Esophagus muscularis mucosa (tissue), 4 donors: ENCODE data around the gene CCR8. TPM values are rescaled to one million over a fixed set of nuclear protein-coding genes. Genes with fewer than 3 reads are reported as not detected.

ENCODE experiments used
- DNase-seq: peaks from one replicate; pipeline ENCODE4 v3.0.0-alpha.2; 2017; ENCODE audit errors: extremely low spot score
- H3K27ac ChIP-seq, 4 donors: fragments of 200-600 bp; sonication (generic); replicated peaks in 1 of 4; 1 replicate in 3 of 4; 2 replicates in 1 of 4; pipeline ENCODE4 v1.5.1; 2016 to 2019; ENCODE audit warnings: mild to moderate bottlenecking in 1 of 4
- H3K27me3 ChIP-seq, 4 donors: fragments of 200-600 bp; sonication (generic); one replicate each; pipeline versions ENCODE4 v1.5.1 to v1.6.0; 2016 to 2019
- H3K36me3 ChIP-seq, 4 donors: fragments of 200-600 bp; sonication (generic); one replicate each; pipeline ENCODE4 v1.5.1; 2016 to 2019
- H3K4me1 ChIP-seq, 4 donors: fragments of 200-600 bp; sonication (generic); one replicate each; pipeline ENCODE4 v1.5.1; 2016 to 2019
- H3K4me3 ChIP-seq, 4 donors: fragments of 200-600 bp; sonication (generic); 1 replicate in 2 of 4; 2 replicates in 2 of 4; pipeline ENCODE4 v1.5.1; 2016 to 2019; ENCODE audit warnings: mild to moderate bottlenecking in 4 of 4, moderate library complexity in 1 of 4
- H3K9me3 ChIP-seq, 4 donors: fragments of 200-600 bp; sonication (generic); 1 replicate in 3 of 4; 2 replicates in 1 of 4; pipeline ENCODE4 v1.5.1; 2016 to 2019
- CTCF ChIP-seq, 3 experiments: fragments of 200-600 bp in 2 of 3; fragments of 450-650 bp in 1 of 3; sonication (generic) in 2 of 3; IDR thresholded peaks; one replicate each; pipeline ENCODE4 v1.5.1; 2017 to 2019; ENCODE audit warnings: antibody characterized with exemption in 3 of 3, mild to moderate bottlenecking in 2 of 3, moderate library complexity in 1 of 3
- EP300 ChIP-seq: sonication (generic); formaldehyde crosslinking; IDR thresholded peaks from one replicate; pipeline ENCODE4 v1.6.1; 2017; ENCODE audit warnings: antibody characterized with exemption
- POLR2A ChIP-seq: fragments of 450-650 bp; IDR thresholded peaks from one replicate; pipeline ENCODE4 v1.6.1; 2017; ENCODE audit warnings: antibody characterized with exemption, moderate library complexity, mild to moderate bottlenecking, low read depth
- POLR2AphosphoS5 ChIP-seq, 2 donors: sonication (generic); formaldehyde crosslinking; IDR thresholded peaks; one replicate each; pipeline ENCODE4 v1.6.1; 2017; ENCODE audit warnings: antibody characterized with exemption in 2 of 2
- WGBS: methylation state at CpG from one replicate; pipeline ENCODE4 v1.1.5; 2018; 5-methylcytosine and 5-hydroxymethylcytosine counted together
- intact Hi-C: fragments of 100-400 bp; cut with DNase I; formaldehyde crosslinking; loops from one replicate; pipeline ENCODE4 v1.15.1; 2023
- total RNA-seq, 4 donors: library from RNA; depleted of rRNA; stranded (reverse); fragments of >200 nt; gene quantifications; one replicate each; pipeline versions ENCODE4 v1.1.0 to v1.2.1, GENCODE V29; 2016

The CCR8 gene
- total RNA-seq, 4 donors from 2014 or later = not detected

- no peak for DNase-seq
These were observed 1.3 kb downstream of the CCR8 start for GRCh38 chr3:39330824-39331223.

GRCh38 chr3:39332525-39332924 is 3.0 kb downstream of the CCR8 start:
- 85% methylated on average over 4 of the region's 4 CpGs for WGBS
- intact Hi-C loops = no loop called here
- TF ChIP-seq POLR2A (no peak), CTCF (IDR thresholded peaks at IDR 0.05) (no peak), POLR2AphosphoS5 (IDR thresholded peaks at IDR 0.05) (no peak)

More at GRCh38 chr3:39330824-39331223, 1.3 kb downstream of the CCR8 start:
- H3K27me3 ChIP-seq = no peaks in the 10 kb centered on the region
- no peaks in the 10 kb centered on the region for H3K9me3 ChIP-seq
- H3K4me3 ChIP-seq = no peak overlapping the region
- H3K27ac ChIP-seq = no peak overlapping the region
- intact Hi-C loops = no loop called here
- H3K36me3 ChIP-seq = no peaks in the 10 kb centered on the region
- H3K4me1 ChIP-seq = no peaks in the 10 kb centered on the region
- TF ChIP-seq POLR2A = no peak
- TF ChIP-seq POLR2AphosphoS5 (IDR thresholded peaks at IDR 0.05) = no peak
- no peak for TF ChIP-seq CTCF (IDR thresholded peaks at IDR 0.05)
- TF ChIP-seq EP300 = no peak

GRCh38 chr3:39333607-39334006 is 4.1 kb downstream of the CCR8 start:
- Histone ChIP-seq H3K4me3 (no peak overlapping the region), H3K4me1 (no peaks in the 10 kb centered on the region), H3K36me3 (no peaks in the 10 kb centered on the region), H3K27me3 (no peaks in the 10 kb centered on the region), H3K27ac (no peak overlapping the region), H3K9me3 (no peaks in the 10 kb centered on the region)
- TF ChIP-seq POLR2AphosphoS5 (IDR thresholded peaks at IDR 0.05) = no peak
- no peak for TF ChIP-seq EP300
- no peak for TF ChIP-seq POLR2A
- TF ChIP-seq CTCF (IDR thresholded peaks at IDR 0.05) = no peak
- no peak for DNase-seq
- intact Hi-C loops = no loop called here

More at GRCh38 chr3:39332525-39332924, 3.0 kb downstream of the CCR8 start:
- Histone ChIP-seq H3K4me3 (no peak overlapping the region), H3K27ac (no peak overlapping the region), H3K9me3 (no peaks in the 10 kb centered on the region), H3K27me3 (no peaks in the 10 kb centered on the region), H3K4me1 (no peaks in the 10 kb centered on the region), H3K36me3 (no peaks in the 10 kb centered on the region)
- DNase-seq = no peak

- no peaks in the 10 kb centered on the region for H3K4me1 ChIP-seq
- no peaks in the 10 kb centered on the region for H3K36me3 ChIP-seq
- no peak for DNase-seq
- no peak overlapping the region for H3K4me3 ChIP-seq
- 86% methylated on average over 4 of the region's 4 CpGs for whole genome bisulfite sequencing
- TF ChIP-seq POLR2AphosphoS5 (IDR thresholded peaks at IDR 0.05) (no peak), CTCF (IDR thresholded peaks at IDR 0.05) (no peak), POLR2A (no peak), EP300 (no peak)
- H3K27ac ChIP-seq = no peak overlapping the region
- intact Hi-C loops = no loop called here
- no peaks in the 10 kb centered on the region for H3K9me3 ChIP-seq
- no peaks in the 10 kb centered on the region for H3K27me3 ChIP-seq
These were observed 4.7 kb downstream of the CCR8 start for GRCh38 chr3:39334205-39334604.

GRCh38 chr3:39338201-39338600 is 8.7 kb downstream of the CCR8 start:
- Histone ChIP-seq H3K4me1 (no peaks in the 10 kb centered on the region), H3K36me3 (no peaks in the 10 kb centered on the region), H3K4me3 (no peak overlapping the region), H3K9me3 (no peaks in the 10 kb centered on the region), H3K27ac (no peak overlapping the region), H3K27me3 (no peaks in the 10 kb centered on the region)
- intact Hi-C loops = no loop called here
- DNase-seq = no peak
- 80% methylated on average over 1 of the region's 1 CpG for whole genome bisulfite sequencing
- TF ChIP-seq POLR2A (no peak), EP300 (no peak), CTCF (IDR thresholded peaks at IDR 0.05) (no peak), POLR2AphosphoS5 (IDR thresholded peaks at IDR 0.05) (no peak)
